ENCODE results near the gene PDE6B.
"Not testable (repeated sequence)": the region's sequence is repeated elsewhere in the genome, so short reads cannot be mapped to it uniquely, and the experiment has no call there.

The PDE6B gene

GRCh38 chr4:635851-636627 is 10.7 kb downstream of the PDE6B start:
- no peak for DNase-seq (ENCODE audit: low spot score)

DNA sequence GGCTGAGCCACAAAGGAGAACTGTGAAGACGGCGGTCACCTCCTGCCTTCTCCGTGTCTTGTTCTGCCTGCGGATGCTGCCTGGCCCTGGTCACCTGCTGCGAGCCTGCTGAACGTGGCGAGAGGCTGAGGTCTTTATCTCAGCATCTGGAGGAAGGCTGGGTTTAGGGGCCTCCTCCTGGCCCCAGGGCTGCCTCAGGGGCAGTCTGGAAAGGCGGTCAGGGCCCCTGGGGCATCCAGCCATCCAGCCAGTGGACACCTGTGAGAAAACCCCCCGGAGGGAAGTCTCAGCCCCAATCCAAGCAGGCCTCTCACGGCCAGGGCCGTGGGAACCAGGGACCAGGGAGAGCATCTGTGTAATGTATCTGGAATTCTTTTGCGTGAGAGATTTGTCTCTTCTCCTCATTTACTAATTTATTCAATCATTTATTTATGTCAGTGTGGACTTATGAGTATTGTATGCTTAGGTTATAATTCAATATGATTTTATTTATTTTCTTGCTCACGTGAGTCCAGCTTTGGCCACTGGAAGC is 11.3 kb downstream of the PDE6B start:
- DNase-seq (ENCODE audit: low spot score) = no peak

- DNase-seq (ENCODE audit: low spot score) = no peak
These were observed 12.3 kb downstream of the PDE6B start for GRCh38 chr4:637536-638280.

DNA sequence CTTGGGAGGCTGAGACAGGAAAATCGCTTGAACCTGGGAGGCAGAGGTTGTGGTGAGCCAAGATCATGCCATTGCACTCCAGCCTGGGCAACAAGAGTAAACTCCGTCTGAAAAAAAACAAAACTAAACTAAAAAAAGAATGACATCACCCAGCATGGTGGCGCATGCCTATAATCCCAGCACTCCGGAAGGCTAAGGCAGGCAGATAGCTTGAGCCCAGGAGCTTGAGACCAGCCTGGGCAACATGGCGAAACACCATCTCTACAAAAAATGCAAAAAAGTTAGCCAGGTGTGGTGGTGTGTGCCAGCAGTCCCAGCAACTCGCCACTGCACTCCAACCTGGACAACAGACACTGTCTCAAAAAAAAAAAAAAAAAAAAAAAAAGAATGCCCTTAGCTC is 17.0 kb downstream of the PDE6B start:
- DNase-seq (ENCODE audit: low spot score) = not testable (repeated sequence)

- DNase-seq (ENCODE audit: low spot score) = peak; percentile 76
These were observed 21.1 kb downstream of the PDE6B start for GRCh38 chr4:646460-646859.

DNA sequence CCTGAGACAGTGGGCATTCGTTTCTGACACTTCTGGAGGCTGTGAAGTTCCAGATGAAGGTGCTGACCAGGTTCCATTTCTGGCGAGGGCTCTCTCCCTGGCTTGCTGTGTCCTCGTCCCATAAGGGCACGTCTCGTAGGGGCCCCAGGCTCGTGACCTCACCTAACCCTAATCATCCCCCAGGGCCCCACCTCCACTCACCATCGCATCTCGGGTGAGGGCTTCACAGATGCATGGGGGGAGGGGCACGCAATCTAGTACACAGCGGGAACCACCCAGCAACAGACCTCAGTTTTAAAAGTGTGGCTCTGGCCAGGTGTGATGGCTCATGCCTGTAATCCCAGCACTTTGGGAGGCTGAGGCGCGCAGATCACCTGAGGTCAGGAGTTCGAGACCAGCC is 22.1 kb downstream of the PDE6B start:
- DNase-seq (ENCODE audit: low spot score) = no peak

- DNase-seq (ENCODE audit: low spot score) = no peak
These were observed 23.4 kb downstream of the PDE6B start for GRCh38 chr4:648579-649292.

- DNase-seq (ENCODE audit: low spot score) = no peak
These were observed 23.9 kb downstream of the PDE6B start for GRCh38 chr4:649293-649625.

GRCh38 chr4:649751-650310 is 24.5 kb downstream of the PDE6B start:
- no peak for DNase-seq (ENCODE audit: low spot score)

- no peak for DNase-seq (ENCODE audit: low spot score)
These were observed 25.1 kb downstream of the PDE6B start for GRCh38 chr4:650461-650860.

- DNase-seq (ENCODE audit: low spot score) = no peak
These were observed 25.8 kb downstream of the PDE6B start for GRCh38 chr4:650951-651883.

GRCh38 chr4:651884-652642 is 26.7 kb downstream of the PDE6B start:
- no peak for DNase-seq (ENCODE audit: low spot score)

GRCh38 chr4:653080-653821 is 27.9 kb downstream of the PDE6B start:
- no peak for DNase-seq (ENCODE audit: low spot score)

GRCh38 chr4:653831-654502 is 28.6 kb downstream of the PDE6B start:
- no peak for DNase-seq (ENCODE audit: low spot score)

GRCh38 chr4:654503-654845 is 29.1 kb downstream of the PDE6B start:
- DNase-seq (ENCODE audit: low spot score) = no peak

DNA sequence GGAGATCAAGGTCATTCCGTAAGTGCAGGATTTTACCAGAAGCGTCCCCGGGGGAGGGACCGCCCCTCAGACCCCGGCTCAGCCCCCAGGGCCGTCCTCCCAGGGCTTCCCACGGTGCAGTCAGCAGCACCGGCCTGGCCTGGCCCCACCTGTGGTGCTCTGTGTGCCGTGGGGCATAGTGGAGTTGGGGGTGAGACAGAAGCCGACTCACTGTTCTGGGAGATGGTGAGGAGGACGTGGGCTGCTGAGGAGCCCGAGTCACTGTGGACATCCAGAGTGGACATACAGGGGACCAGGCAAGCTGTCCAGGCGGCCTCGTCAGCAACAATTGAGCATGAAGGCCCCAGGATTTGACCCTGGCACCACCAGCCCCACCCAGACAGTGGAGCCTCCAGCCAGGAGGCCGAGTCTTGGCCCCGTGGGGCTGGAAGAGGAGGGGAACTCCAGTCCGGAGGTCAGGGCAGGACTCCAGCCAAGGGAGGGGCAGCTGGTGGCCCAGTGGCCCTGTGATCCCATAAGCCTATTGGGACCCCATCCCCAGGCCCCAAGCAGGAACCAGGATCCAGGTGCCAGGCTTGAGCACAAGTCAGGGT is 29.6 kb downstream of the PDE6B start:
- DNase-seq (ENCODE audit: low spot score) = no peak

DNA sequence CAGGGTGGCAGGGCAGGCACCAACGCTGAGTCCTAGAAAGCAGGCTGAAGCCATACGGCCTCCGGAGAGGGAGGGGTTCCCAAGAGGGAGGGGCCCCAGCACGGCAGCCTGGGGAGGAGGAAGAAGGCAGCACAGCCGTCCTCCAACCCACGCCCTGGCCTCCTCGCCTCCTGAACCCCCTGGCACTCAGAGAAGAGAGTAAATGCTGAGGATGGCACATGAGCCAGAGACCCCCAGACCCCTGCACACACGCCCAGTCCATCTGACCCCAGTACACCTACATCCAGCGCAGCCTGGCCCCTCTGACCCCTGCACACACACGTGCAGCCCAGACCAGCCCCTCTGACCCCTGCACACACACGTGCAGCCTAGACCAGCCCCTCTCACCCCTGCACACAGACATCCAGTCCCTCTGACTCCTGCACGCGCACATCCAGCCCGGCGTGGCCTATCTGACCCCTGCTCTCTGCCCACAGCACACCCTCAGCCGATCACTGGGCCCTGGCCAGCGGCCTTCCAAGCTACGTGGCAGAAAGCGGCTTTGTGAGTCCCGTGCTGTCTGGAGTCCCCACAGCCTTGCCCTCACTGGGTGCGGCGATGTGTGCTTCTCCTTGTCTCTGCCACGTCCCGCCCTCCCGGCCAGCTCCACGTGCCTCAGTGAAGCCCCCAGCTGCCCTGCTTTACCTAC is 30.2 kb downstream of the PDE6B start:
- no peak for DNase-seq (ENCODE audit: low spot score)
